ENCODE results near the gene RPL7A. TPM values are rescaled to one million over a fixed set of nuclear protein-coding genes. Genes with fewer than 3 reads are reported as not detected.
"Not testable (repeated sequence)": the region's sequence is repeated elsewhere in the genome, so short reads cannot be mapped to it uniquely, and the experiment has no call there.

RPL7A gene
- total RNA-seq, 1 donor from 2014 or later, result 1,477 TPM

- no peak for DNase-seq (ENCODE audit: low spot score)
These were observed 20.3 kb downstream of the RPL7A start for GRCh38 chr9:133368249-133368881.

- DNase-seq (ENCODE audit: low spot score), result no peak
These were observed 21.4 kb downstream of the RPL7A start for GRCh38 chr9:133369422-133369821.

- DNase-seq (ENCODE audit: low spot score), result no peak
These were observed 21.9 kb downstream of the RPL7A start for GRCh38 chr9:133369933-133370332.

GRCh38 chr9:133370685-133371084 is 22.7 kb downstream of the RPL7A start:
- DNase-seq (ENCODE audit: low spot score), result no peak

- no peak for DNase-seq (ENCODE audit: low spot score)
These were observed 23.3 kb downstream of the RPL7A start for GRCh38 chr9:133371261-133371711.

GRCh38 chr9:133372144-133372543 is 24.1 kb downstream of the RPL7A start:
- DNase-seq (ENCODE audit: low spot score), result no peak

- no peak for DNase-seq (ENCODE audit: low spot score)
These were observed 26.6 kb downstream of the RPL7A start for GRCh38 chr9:133374612-133375115.

GRCh38 chr9:133375116-133375723 is 27.2 kb downstream of the RPL7A start:
- DNase-seq (ENCODE audit: low spot score), result peak; percentile 27

GRCh38 chr9:133375724-133376654 is 28.0 kb downstream of the RPL7A start, which contains the start of the genes STKLD1 and SURF4:
Gene STKLD1, plus strand, starts transcription at chr9:133376366. Its CDS starts 108 bp downstream, at chr9:133376474.
Gene SURF4, minus strand, starts transcription at chr9:133376060. Its CDS starts 91 bp downstream, at chr9:133375969.
- DNase-seq (ENCODE audit: low spot score), result peak; percentile 97

- not testable (repeated sequence) for DNase-seq (ENCODE audit: low spot score)
These were observed 29.3 kb downstream of the RPL7A start for GRCh38 chr9:133377280-133377679.

GRCh38 chr9:133377721-133378216 is 29.8 kb downstream of the RPL7A start:
- no peak for DNase-seq (ENCODE audit: low spot score)

GRCh38 chr9:133378408-133378962 is 30.5 kb downstream of the RPL7A start:
- no peak for DNase-seq (ENCODE audit: low spot score)

GRCh38 chr9:133379153-133380086 is 31.4 kb downstream of the RPL7A start:
- no peak for DNase-seq (ENCODE audit: low spot score)

GRCh38 chr9:133380734-133381133 is 32.7 kb downstream of the RPL7A start:
- no peak for DNase-seq (ENCODE audit: low spot score)

- no peak for DNase-seq (ENCODE audit: low spot score)
These were observed 34.6 kb downstream of the RPL7A start for GRCh38 chr9:133382507-133383141.

- DNase-seq (ENCODE audit: low spot score), result no peak
These were observed 35.4 kb downstream of the RPL7A start for GRCh38 chr9:133383438-133383837.

- no peak for DNase-seq (ENCODE audit: low spot score)
These were observed 36.8 kb downstream of the RPL7A start for GRCh38 chr9:133384736-133385321.

- DNase-seq (ENCODE audit: low spot score), result no peak
These were observed 37.4 kb downstream of the RPL7A start for GRCh38 chr9:133385452-133385851.

- DNase-seq (ENCODE audit: low spot score), result no peak
These were observed 38.3 kb downstream of the RPL7A start for GRCh38 chr9:133386338-133386737.

All from mucosa of gallbladder (tissue), 1 donor.